ENCODE results near the gene COL6A1. TPM values are rescaled to one million over a fixed set of nuclear protein-coding genes. Genes with fewer than 3 reads are reported as not detected.

Gene COL6A1
- total RNA-seq, 1 experiment from 2014 or later = 193 TPM

GRCh38 chr21:45999581-46000181 is 18.1 kb downstream of the COL6A1 start:
- H2BK15ac ChIP-seq (ENCODE audit: low read depth, low read length) = no peak overlapping the region
- no peak overlapping the region for H4K91ac ChIP-seq (ENCODE audit: insufficient read length, low read depth, low read length)
- H2BK5ac ChIP-seq (ENCODE audit: insufficient read length, low read length) = no peak overlapping the region
- H3K23me2 ChIP-seq (ENCODE audit: insufficient read length, low read depth, low read length, poor library complexity, severe bottlenecking) = no peaks in the 10 kb centered on the region
- H3K27me3 Mint-ChIP-seq (ENCODE audit: low read depth) = no peaks in the 10 kb centered on the region
- H3K79me2 ChIP-seq (ENCODE audit: insufficient read depth, low read length) = no peaks in the 10 kb centered on the region
- H2AK5ac ChIP-seq (ENCODE audit: insufficient read length, low read length) = no peak overlapping the region
- peak; percentile 17 for DNase-seq
- H3K27ac Mint-ChIP-seq = peak overlapping the region in 1 of 3 experiments; percentile 57; a peak in 1 of 7 replicates
- H3K4me3 Mint-ChIP-seq = no peak overlapping the region; a peak in 1 of 5 replicates
- H4K20me1 ChIP-seq (ENCODE audit: control insufficient read depth, insufficient read depth, insufficient read length) = no peaks in the 10 kb centered on the region
- no peak overlapping the region for H2BK20ac ChIP-seq (ENCODE audit: low read depth, low read length, poor library complexity, severe bottlenecking)
- no peaks in the 10 kb centered on the region for H3K4me1 ChIP-seq (ENCODE audit: insufficient read depth, low read length)
- H3K4me2 ChIP-seq (ENCODE audit: insufficient read depth, insufficient read length, low read length) = no peak overlapping the region
- no peak overlapping the region for H2BK120ac ChIP-seq (ENCODE audit: low read depth, low read length, poor library complexity, severe bottlenecking)
- no peak overlapping the region for H3K4ac ChIP-seq (ENCODE audit: low read depth, low read length)
- H3K14ac ChIP-seq (ENCODE audit: insufficient read depth, low read length) = no peak overlapping the region
- H4K8ac ChIP-seq (replicated peaks; ENCODE audit: insufficient read length, low read depth, low read length) = no peak overlapping the region
- no peak for TF ChIP-seq CTCF (conservative IDR thresholded peaks at IDR 0.05)
- no peaks in the 10 kb centered on the region for H3K27me3 ChIP-seq (ENCODE audit: insufficient read depth, low read length)
- H3K56ac ChIP-seq (ENCODE audit: insufficient read length, low read depth, low read length) = no peak overlapping the region
- H3K9ac ChIP-seq (ENCODE audit: extremely low read depth, insufficient read length, low read length) = no peak overlapping the region
- H3K23ac ChIP-seq (ENCODE audit: insufficient read length, low read depth, low read length) = no peak overlapping the region
- no peak overlapping the region for H3T11ph ChIP-seq (ENCODE audit: low read length)
- H3K18ac ChIP-seq (ENCODE audit: insufficient read length, low read depth, low read length) = no peak overlapping the region
- H2BK12ac ChIP-seq (ENCODE audit: insufficient read length, low read depth, low read length) = no peak overlapping the region
- WGBS (ENCODE audit: extremely low coverage, insufficient read length, low lambda C conversion rate) = no CpG with 5 or more reads among the region's 21 CpGs
- H3K4me1 Mint-ChIP-seq = no peaks in the 10 kb centered on the region
- no peak overlapping the region for H3K27ac ChIP-seq (ENCODE audit: insufficient read length, low read depth, low read length)
- H2AFZ ChIP-seq (ENCODE audit: low read length) = no peak overlapping the region
- H4K5ac ChIP-seq (ENCODE audit: insufficient read length, low read depth, low read length) = no peak overlapping the region
- no peaks in the 10 kb centered on the region for H3K9me3 ChIP-seq (ENCODE audit: control insufficient read depth, low read depth, low read length)
- no peaks in the 10 kb centered on the region for H3K79me1 ChIP-seq (ENCODE audit: insufficient read depth, low read depth, low read length, poor library complexity, severe bottlenecking)
- H3K36me3 Mint-ChIP-seq (ENCODE audit: insufficient read depth in 1 of 3, low read depth in 3 of 3) = peaks cover 11 to 36% (median 12%) of the 10 kb centered on the region in 3 experiments; a peak in 6 of 7 replicates
- no peaks in the 10 kb centered on the region for H3K9me3 Mint-ChIP-seq
